Lower leg skin (tissue), 4 donors: Measurements from ENCODE around the gene ST8SIA4. TPM values are rescaled to one million over a fixed set of nuclear protein-coding genes. Genes with fewer than 3 reads are reported as not detected.

Source experiments
- DNase-seq, 2 donors: peaks; one replicate each; pipeline ENCODE4 v3.0.0-alpha.2; 2019; ENCODE audit warnings: low spot score in 2 of 2
- H3K4me3 ChIP-seq: fragments of 200-600 bp; sonication (generic); 2 replicates; pipeline ENCODE4 v1.5.1; 2017; ENCODE audit warnings: mild to moderate bottlenecking, low read depth; ENCODE audit not compliant: poor library complexity, severe bottlenecking
- CTCF ChIP-seq, 3 donors: fragments of 450-650 bp; IDR thresholded peaks; one replicate each; pipeline ENCODE4 v1.5.1; 2016; ENCODE audit warnings: antibody characterized with exemption in 3 of 3, mild to moderate bottlenecking in 3 of 3, moderate library complexity in 2 of 3
- POLR2A ChIP-seq, 2 donors: fragments of 450-650 bp; IDR thresholded peaks; one replicate each; pipeline ENCODE4 v1.6.1; 2016 to 2017; ENCODE audit warnings: antibody characterized with exemption in 2 of 2, mild to moderate bottlenecking in 1 of 2, moderate library complexity in 1 of 2
- WGBS, 2 donors: methylation state at CpG; one replicate each; pipeline ENCODE4 v1.1.5; 2018; 5-methylcytosine and 5-hydroxymethylcytosine counted together
- intact Hi-C: fragments of 100-400 bp; cut with DNase I; formaldehyde crosslinking; loops from one replicate; pipeline ENCODE4 v1.15.0; 2023; ENCODE audit warnings: low total_unique reads
- total RNA-seq, 4 donors: library from RNA; depleted of rRNA; stranded (reverse); fragments of >200 nt; gene quantifications; one replicate each; pipeline ENCODE4 v1.1.0, GENCODE V29; 2016

The ST8SIA4 gene
- total RNA-seq, 4 donors from 2014 or later = 0.68 to 1.3 (median 0.91) TPM

GRCh38 chr5:100800562-100800961 is 102.5 kb downstream of the ST8SIA4 start:
- TF ChIP-seq CTCF (IDR thresholded peaks at IDR 0.05) (no peak), POLR2A (IDR thresholded peaks at IDR 0.05) (no peak)
- intact Hi-C loops = no loop called here
- no peak for DNase-seq
- no peak overlapping the region for H3K4me3 ChIP-seq
- 81 to 87% methylated on average over 5 of the region's 5 CpGs for WGBS, 2 donors

DNA sequence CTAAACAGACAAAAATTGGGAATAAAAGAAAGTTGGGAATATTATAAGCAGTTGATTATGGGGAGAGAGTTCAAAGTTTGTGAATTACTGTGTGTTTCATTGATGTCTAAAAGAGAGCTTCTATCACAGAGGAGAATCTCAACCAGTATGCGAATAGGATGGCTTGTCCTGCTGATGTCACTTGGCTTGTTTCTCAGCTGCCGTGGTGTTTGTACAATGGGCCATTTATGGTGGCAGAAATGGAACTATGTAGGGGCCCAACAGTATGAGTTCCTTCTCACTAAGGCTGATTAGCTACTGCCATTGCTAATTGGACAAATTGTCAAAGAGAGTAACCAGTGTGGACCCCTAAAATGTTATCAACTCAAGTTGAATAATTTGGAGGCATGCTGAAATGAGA is 103.9 kb downstream of the ST8SIA4 start:
- DNase-seq = no peak
- intact Hi-C loops = no loop called here
- TF ChIP-seq CTCF (IDR thresholded peaks at IDR 0.05) = no peak
- TF ChIP-seq POLR2A (IDR thresholded peaks at IDR 0.05) = no peak
- no peak overlapping the region for H3K4me3 ChIP-seq
- 83 to 89% methylated on average over 2 of the region's 2 CpGs for WGBS, 2 donors

- intact Hi-C loops = no loop called here
- TF ChIP-seq POLR2A (IDR thresholded peaks at IDR 0.05) (no peak), CTCF (IDR thresholded peaks at IDR 0.05) (no peak)
- WGBS, 2 donors = 76 to 89% methylated on average over 2 of the region's 2 CpGs
- no peak overlapping the region for H3K4me3 ChIP-seq
- DNase-seq = no peak
Measured at GRCh38 chr5:100797861-100798260, 105.2 kb downstream of the ST8SIA4 start.

DNA sequence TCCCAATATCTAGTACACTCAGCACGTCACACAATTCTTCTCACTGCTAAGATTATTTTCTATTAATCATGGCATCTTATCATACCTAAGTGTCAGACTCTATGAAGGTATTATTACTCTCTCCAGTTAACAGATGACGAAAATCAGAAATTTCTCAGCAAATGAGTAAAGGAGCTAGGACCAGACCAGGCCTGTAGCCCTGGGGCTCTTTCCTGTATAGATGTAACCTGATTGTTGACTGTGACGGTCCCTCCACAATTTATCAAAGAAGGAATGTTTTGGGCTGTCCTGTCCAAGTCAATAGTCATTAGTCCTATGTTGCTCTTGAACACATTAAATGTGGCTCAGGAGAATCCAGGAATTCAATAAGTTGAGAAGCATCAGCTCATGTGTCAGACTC is 106.2 kb downstream of the ST8SIA4 start:
- no peak for DNase-seq
- 75 to 77% methylated on average over 3 of the region's 3 CpGs for WGBS, 2 donors
- TF ChIP-seq CTCF (IDR thresholded peaks at IDR 0.05) (no peak), POLR2A (IDR thresholded peaks at IDR 0.05) (no peak)
- H3K4me3 ChIP-seq = no peak overlapping the region
- intact Hi-C loops = no loop called here

GRCh38 chr5:100794844-100795243 is 108.2 kb downstream of the ST8SIA4 start:
- 96 to 97% methylated on average over 4 of the region's 4 CpGs for WGBS, 2 donors
- TF ChIP-seq POLR2A (IDR thresholded peaks at IDR 0.05) (no peak), CTCF (IDR thresholded peaks at IDR 0.05) (no peak)
- DNase-seq = no peak
- intact Hi-C loops = no loop called here
- H3K4me3 ChIP-seq = no peak overlapping the region

DNA sequence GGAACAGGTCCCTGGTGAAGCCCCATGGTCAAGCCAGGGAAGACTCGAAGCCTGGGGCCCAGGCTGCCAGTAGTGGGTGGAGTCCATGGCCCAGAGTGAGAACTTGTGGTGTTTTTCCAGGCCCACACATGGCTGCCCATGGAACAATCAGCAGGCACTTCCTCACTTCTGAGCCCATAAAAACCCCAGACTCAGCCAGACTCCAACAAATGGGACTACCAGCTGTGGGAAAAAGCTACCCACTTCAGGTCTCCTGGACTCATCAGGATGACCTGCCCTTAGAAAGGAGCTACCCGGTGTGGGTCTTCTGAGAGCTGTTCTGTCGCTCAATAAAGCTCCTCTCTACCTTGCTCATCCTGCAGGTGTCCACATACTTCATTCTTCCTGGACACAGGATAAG is 108.9 kb downstream of the ST8SIA4 start:
- intact Hi-C loops = no loop called here
- WGBS, 2 donors = 93 to 95% methylated on average over 2 to 3 of the region's 3 CpGs
- no peak for DNase-seq
- TF ChIP-seq POLR2A (IDR thresholded peaks at IDR 0.05) (no peak), CTCF (IDR thresholded peaks at IDR 0.05) (no peak)
- H3K4me3 ChIP-seq = no peak overlapping the region
